CD4-positive, alpha-beta T cell treated with Interleukin-10 for 1 hour (primary cell): ENCODE results near the gene RASAL2.

Experiments used
- DNase-seq: peaks from one replicate; pipeline ENCODE4 v3.0.0-alpha.2; 2020

Gene RASAL2

GRCh38 chr1:178472531-178472930 is 378.6 kb downstream of the RASAL2 start:
- no peak for DNase-seq

- no peak for DNase-seq
These were observed 383.5 kb downstream of the RASAL2 start for GRCh38 chr1:178477373-178477772.

DNA sequence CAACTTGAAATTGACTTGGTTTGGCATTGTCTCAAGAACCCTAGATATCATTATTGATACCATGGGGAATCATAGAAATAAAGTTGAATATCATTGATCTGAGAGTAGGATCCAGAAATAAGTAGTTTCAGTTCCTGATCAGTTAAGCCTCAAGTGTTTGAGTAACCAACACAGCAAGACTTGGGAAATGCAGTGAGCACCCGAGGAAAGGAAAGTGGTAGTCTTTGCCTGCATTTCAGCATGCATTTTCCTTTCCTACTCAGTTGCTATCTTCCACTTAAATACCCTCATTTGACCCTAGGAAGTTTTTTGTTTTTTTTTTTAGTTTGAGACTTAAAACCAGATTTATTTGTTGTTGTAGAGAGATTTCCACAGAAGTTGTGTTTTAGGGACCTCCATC is 383.9 kb downstream of the RASAL2 start:
- DNase-seq = no peak

DNA sequence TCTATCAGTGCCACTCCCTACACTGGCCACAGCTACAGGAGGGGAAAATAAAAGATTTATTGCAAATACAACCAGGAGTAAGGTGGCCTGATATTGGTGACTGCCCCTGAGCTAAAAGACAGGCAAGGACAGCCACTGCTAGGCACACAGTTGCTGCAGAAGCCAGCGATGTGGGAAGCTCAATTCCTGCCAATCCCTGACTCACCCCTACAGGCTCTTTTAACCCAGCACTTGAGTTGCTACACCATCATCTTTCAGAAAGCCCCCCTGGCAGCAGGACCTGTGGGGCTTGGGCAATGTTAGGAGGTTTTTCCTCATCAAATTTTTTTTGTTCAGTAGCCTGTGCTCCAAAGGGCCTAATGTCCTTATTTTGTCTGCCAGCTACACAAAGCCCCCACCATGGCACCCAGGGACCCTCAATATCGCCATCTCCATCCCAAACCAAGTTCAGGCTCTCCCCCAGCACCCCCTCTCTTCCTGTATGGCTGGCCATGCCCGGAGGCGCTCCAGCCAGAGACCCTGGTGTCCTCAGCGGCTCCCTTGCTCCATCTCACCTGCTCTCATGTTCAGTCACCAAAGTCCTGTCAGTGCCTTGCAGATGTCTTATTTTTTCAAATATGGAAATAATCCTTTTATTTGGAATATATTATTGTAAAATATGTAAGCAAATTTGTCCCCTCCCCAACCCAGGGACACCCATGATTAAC is 389.5 kb downstream of the RASAL2 start:
- no peak for DNase-seq

DNA sequence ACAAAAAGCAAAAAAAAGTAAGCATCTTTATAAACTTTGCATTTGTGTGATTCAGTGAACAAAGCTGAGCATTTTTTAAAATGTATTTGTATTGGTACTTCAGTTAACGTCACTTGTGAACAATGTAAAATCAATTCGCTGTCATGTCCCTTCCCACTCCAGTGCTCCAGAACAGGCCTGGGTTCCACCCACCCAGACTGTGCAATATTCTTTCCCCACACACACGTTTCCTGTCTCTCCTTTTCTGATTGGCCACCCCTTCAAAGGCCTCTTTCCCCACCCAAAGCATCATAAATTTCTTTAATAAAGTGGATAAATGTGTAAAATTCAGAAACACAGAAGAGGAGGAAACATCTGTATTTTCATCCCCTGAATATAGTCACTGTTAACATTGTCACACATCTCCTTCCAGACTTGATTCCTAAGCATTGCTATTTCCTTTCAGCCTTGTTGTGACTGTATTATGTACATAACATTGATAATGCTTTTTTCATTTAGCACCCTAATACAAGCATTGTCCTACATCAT is 390.9 kb downstream of the RASAL2 start:
- no peak for DNase-seq

- DNase-seq = no peak
These were observed 391.7 kb downstream of the RASAL2 start for GRCh38 chr1:178485541-178485981.

DNA sequence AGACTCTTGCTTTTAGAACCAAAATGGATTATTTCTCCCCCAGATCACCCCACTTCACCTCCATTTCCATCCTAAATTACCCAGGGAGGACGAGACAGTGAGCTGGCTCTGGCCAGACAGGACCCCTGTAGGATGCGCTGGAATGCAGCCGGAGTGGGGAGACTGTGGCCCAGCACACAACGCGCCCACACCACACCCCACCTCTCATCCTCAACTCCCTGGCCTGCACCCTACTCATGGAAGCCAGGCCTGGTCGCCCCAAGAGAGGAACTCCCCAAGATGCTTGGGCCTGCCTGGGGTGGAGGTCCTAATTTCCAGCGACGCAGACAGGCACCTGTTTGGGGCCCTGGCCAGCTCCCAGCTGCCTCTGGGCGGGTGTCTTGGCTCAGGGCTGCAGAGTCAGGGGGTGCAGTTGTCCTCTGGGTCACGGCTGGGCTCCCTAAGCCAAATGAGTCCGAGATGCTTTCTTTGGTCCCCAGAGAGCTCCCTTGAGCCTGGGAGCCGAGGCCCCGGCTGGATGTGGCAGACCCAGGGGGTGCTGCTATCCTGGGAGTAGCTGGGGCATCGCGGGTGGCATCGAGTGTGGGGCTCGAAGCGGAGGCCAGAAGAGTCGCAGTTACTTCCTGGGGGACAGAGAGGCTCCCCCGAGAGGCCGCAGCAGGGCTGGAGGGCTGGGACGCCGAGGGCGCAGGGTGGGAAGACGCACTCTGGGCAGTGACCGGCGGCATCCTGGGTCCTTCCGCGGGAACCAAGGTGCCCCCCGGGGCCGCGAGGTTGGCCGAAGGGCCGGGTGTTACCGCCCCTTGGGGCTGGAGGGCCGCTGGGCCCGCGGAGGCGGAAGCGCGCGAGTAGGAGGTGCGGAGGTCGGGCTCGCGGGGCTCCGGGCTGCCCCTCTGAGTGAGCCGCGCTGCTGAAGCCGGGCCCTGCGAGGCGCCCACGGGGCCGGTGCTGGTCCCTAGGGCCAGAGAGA is 392.5 kb downstream of the RASAL2 start:
- no peak for DNase-seq

- no peak for DNase-seq
These were observed 393.2 kb downstream of the RASAL2 start for GRCh38 chr1:178487070-178487615.

- no peak for DNase-seq
These were observed 394.5 kb downstream of the RASAL2 start for GRCh38 chr1:178488393-178488792.

DNA sequence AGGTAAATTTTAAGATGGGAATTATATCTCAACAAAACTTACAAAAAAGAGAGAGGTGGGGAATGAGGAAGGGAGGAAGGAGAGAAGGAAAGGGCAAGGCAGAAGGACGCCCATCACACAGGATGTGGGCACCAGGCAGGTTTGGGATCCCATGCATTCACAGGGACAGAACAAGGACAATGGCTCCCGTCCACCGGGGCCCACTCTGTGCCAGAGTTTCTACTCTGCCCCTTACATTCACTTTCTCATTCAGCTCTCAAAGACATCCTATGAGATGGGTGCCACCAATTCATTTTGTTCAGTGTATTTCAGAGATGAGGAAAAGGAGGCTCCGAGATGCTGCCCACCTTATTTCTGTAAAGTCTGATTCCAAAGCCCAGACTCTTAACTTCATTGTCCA is 395.5 kb downstream of the RASAL2 start:
- DNase-seq = no peak

DNA sequence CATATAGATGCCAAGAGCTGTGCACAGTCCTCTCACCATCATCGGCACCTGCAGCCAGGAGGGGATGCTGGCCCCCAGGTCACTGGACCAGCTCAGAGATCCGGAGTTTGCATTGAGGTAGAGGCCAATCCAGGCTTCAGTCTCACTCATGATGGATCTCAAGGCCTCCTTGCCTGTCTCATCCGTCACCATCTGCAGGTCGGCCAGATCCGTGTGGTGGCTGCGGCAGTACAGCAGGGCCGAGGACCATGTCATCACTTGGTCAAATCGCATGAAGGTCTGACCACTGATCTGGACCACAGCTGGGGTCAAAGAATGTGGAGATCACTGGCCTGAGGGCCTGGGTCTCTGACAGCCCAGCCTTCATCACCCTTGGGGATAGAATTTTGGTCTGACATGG is 396.2 kb downstream of the RASAL2 start:
- no peak for DNase-seq

GRCh38 chr1:178490967-178491366 is 397.1 kb downstream of the RASAL2 start:
- DNase-seq = no peak

DNA sequence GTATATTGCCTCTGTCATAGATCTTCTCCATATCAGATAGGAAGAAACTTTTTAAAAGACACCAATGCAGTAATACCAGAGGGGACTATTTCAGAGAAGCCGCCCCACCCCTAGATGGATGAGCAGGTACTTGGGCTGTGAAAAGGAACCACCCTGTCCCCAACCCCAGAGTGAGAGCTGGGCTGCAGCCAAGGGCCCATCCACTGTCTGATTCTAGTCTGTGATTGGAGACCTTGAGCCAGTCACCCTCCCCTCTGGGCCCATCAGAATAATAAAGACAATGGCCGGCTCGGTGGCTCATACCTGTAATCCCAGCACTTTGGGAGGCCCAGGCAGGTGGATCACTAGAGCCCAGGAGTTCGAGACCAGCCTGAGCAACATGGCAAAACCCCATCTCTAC is 397.8 kb downstream of the RASAL2 start:
- DNase-seq = no peak

- no peak for DNase-seq
These were observed 398.4 kb downstream of the RASAL2 start for GRCh38 chr1:178492341-178492740.

DNA sequence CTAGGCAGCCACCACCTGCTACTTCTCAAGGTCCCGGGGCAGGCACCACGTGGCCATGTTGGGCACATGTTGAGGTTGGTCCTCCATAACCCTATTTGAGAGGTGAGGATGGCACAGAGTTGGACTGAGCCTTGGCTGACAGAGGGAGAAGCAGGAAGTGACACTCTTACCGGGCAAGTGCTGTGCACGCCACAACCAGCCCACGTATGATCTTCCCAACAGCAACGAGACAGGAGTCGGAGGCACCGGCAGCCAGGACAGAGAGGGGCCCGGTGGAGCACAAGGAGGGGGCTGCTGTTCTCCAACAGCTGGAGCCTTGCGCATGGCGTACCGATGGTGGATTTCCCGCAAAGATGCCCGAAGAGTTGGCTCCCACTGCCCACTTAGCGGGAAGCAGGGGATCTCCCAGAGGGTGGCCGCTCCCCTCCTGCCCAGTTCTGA is 399.4 kb downstream of the RASAL2 start:
- DNase-seq = no peak

GRCh38 chr1:178494569-178494971 is 400.7 kb downstream of the RASAL2 start:
- DNase-seq = no peak

DNA sequence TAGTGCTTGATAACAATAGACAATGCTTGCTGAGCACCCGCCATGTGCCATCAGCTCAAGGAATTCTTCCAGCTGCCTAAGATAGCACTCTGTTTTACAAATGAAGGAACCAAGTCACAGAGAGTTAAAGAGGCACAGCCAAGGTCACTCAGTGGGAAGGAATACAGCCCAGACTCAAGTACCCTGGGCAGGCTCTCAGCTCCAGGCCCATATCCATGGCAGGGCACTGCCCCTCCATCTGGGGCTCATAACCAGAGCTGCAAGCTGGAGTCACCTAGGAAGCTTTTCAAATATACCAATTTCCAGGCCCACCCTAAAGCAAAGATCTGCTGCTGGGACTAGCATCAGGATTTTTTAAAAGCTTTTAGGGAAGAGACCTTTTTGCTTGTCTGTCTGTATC is 401.3 kb downstream of the RASAL2 start:
- no peak for DNase-seq

- DNase-seq = no peak
These were observed 402.0 kb downstream of the RASAL2 start for GRCh38 chr1:178495741-178496409.

GRCh38 chr1:178496410-178497135 is 402.7 kb downstream of the RASAL2 start, which contains the start of gene CLEC20A:
CLEC20A (minus strand) TSS chr1:178496964; CDS start chr1:178496939, 25 bp downstream.
- DNase-seq = no peak

DNA sequence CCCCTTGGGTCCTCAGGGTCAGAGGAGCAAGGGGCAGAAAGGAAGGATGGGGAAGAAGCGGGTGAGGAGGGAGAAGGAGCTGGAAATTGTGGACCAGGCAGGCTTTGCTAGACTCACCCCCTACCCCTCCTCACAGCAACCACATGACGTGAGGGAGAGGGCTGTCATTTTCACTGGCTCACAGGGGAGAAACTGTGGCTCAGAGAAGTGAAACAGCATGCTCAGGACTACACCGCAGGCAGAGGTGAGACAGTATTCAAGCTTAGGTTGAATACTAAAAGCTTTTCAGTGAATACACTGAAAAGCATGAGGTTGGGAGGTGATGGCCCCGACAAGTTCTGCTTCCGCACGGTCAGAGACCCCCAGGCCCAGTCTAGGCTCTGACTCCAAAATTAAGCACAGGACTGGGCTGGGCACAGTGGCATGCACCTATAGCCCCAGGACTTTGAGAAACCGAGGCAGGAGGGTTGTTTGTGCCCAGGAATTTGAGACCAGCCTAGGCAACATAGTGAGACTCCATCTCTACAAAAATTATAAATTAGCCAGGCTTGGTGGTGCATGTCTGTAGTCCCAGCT is 404.1 kb downstream of the RASAL2 start:
- DNase-seq = no peak

DNA sequence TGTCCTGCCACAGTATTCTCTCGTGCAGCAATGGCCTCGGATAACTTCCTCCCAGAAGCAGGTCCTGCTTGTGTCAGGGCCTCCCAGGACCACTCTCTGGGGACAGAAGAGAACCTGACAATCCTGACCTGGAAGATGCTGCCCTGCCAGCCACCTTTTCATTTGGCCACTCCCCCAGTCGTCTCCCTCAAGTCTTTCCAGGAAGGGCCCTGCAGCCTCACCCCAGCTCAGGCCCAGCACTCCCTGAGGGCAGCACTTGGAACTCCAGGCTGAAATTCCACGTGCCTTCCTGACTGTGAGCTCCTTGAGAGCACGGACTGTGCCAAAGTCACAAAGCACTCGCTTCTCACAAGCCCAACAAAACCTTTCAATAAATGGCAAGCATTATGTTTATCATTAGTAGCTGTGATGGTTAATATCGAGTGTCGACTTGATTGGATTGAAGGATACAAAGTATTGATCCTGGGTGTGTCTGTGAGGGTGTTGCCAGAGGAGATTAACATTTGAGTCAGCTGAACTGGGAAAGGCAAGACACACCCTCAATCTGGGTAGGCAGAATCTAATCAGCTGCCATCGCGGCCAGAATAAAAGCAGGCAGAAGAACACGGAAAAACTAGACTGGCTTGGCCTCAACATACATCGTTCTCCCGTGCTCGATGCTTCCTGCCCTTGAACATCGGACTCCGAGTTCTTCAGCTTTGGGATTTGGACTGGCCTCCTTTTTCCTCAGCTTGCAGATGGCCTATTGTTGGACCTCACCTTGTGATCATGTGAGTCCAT is 405.2 kb downstream of the RASAL2 start:
- DNase-seq = no peak
